Astrocyte (in vitro differentiated cells and primary cell): ENCODE results near the gene PPM1F.

ENCODE experiments used
- EZH2 ChIP-seq: IDR thresholded peaks from 2 replicates; pipeline ENCODE4 v1.6.1; 2012; ENCODE audit warnings: mild to moderate bottlenecking, low read length, inconsistent platforms; ENCODE audit not compliant: insufficient read depth
- TF ChIP-seq, protein P1 (sequence below): IDR thresholded peaks from 2 replicates; pipeline ENCODE4 v1.5.1; 2011; ENCODE audit warnings: low read depth, mild to moderate bottlenecking, inconsistent platforms, low read length, moderate library complexity; ENCODE audit not compliant: insufficient read depth

DNA sequence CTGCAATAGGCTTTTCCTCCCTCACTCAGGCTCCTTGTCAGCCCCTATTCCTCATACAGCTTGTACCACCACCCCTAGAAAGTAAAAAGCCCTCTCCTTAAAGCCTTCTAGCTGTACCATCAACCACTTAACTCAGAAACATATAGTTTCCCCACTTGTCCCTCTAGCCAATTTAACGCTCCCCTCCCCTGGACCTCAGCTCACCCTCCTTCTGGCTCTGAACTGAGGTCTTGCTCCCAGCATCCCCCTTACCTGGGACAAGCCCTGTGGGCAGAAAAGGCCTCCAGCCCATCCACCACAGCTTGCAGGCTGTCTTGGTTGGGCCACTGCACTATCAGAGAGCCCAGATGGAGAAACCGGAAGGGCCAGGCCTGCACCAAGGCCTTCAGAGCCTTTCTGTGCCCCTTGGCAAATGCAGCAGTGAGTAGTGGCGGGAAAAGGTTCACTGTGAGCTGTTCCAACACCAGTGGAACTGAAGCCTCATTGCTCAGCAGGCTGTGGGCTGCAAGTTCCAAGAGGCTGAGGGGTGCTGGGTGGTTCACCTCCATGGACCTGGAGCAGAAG is 42.3 kb upstream of the PPM1F start:
- TF ChIP-seq, protein P1, sequence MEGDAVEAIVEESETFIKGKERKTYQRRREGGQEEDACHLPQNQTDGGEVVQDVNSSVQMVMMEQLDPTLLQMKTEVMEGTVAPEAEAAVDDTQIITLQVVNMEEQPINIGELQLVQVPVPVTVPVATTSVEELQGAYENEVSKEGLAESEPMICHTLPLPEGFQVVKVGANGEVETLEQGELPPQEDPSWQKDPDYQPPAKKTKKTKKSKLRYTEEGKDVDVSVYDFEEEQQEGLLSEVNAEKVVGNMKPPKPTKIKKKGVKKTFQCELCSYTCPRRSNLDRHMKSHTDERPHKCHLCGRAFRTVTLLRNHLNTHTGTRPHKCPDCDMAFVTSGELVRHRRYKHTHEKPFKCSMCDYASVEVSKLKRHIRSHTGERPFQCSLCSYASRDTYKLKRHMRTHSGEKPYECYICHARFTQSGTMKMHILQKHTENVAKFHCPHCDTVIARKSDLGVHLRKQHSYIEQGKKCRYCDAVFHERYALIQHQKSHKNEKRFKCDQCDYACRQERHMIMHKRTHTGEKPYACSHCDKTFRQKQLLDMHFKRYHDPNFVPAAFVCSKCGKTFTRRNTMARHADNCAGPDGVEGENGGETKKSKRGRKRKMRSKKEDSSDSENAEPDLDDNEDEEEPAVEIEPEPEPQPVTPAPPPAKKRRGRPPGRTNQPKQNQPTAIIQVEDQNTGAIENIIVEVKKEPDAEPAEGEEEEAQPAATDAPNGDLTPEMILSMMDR = no peak
- TF ChIP-seq EZH2 = no peak
